K562 (cell line): ENCODE data around the gene CXCL1. TPM values are rescaled to one million over a fixed set of nuclear protein-coding genes. Genes with fewer than 3 reads are reported as not detected.

Source experiments
- ATAC-seq: fragments of 200-7000 bp; cut with Tn5 transposase; 3 replicates; pipeline ENCODE4 v1.9.1; 2020; ENCODE audit warnings: moderate library complexity
- BruUV-seq: library from RNA; stranded (reverse); fragments of 400-500 nt; replicated peaks from 2 replicates; lab custom pipeline; 2021; lab: Mats Ljungman, UMichigan
- CTCF ChIA-PET: fragments of 300-600 bp; formaldehyde crosslinking; extraction: SDS; loops from one replicate; lab custom pipeline; 2021; ENCODE audit warnings: low intra/inter-chr PET ratio; lab: Yijun Ruan, JAX
- POLR2A ChIA-PET: fragments of 300-600, 350-650 bp; sonication (Branson Sonifier 250); formaldehyde crosslinking; extraction: SDS; loops from one replicate; lab custom pipeline; 2021; ENCODE audit warnings: antibody characterized with exemption, inconsistent platforms; lab: Yijun Ruan, JAX
- DNase-seq, 4 experiments: peaks; one replicate each; pipeline versions ENCODE4 v3.0.0 to v3.0.0-alpha.2; 2011 to 2018; ENCODE audit warnings: low spot score in 3 of 4, mixed read lengths in 3 of 4; ENCODE audit errors: extremely low read depth in 1 of 4
- FAIRE-seq: peaks from 2 replicates; lab custom pipeline; 2011; peaks lifted over from hg19 to GRCh38; lab: Jason Lieb, UNC
- H2AFZ ChIP-seq: 2 replicates; pipeline ENCODE4 v1.6.0; 2011; ENCODE audit warnings: low read depth, low read length, control low read depth, inconsistent platforms
- H3K27ac ChIP-seq: fragments of 200-600 bp; 3 replicates; pipeline ENCODE4 v1.8.0; 2011; ENCODE audit warnings: low read depth, mild to moderate bottlenecking, control low read depth, inconsistent platforms, low read length, moderate library complexity, mixed read lengths; ENCODE audit errors: extremely low read depth
- H3K27me3 ChIP-seq, 2 experiments: fragments of 300-600 bp in 1 of 2; 2 replicates in 1 of 2; 3 replicates in 1 of 2; pipeline versions ENCODE4 v1.6.0 to v1.8.0; 2011; ENCODE audit warnings: inconsistent platforms in 2 of 2, low read length in 2 of 2, mild to moderate bottlenecking in 1 of 2, mixed read lengths in 1 of 2, moderate library complexity in 1 of 2; ENCODE audit not compliant: control insufficient read depth in 2 of 2, insufficient read depth in 2 of 2
- H3K36me3 ChIP-seq: fragments of 300-600 bp; 3 replicates; pipeline ENCODE4 v1.8.0; 2011; ENCODE audit warnings: mild to moderate bottlenecking, low read length, inconsistent platforms; ENCODE audit not compliant: control insufficient read depth, insufficient read depth
- H3K4me1 ChIP-seq, 2 experiments: fragments of 200-600 bp in 1 of 2; replicated peaks in 1 of 2; 2 replicates in 1 of 2; 3 replicates in 1 of 2; pipeline versions ENCODE4 v1.5.1 to v1.8.0; 2011; ENCODE audit warnings: inconsistent platforms in 2 of 2, low read length in 2 of 2, mild to moderate bottlenecking in 1 of 2, mixed read lengths in 1 of 2, moderate library complexity in 1 of 2; ENCODE audit not compliant: control insufficient read depth in 2 of 2, insufficient read depth in 2 of 2
- H3K4me2 ChIP-seq: 2 replicates; pipeline ENCODE4 v1.6.1; 2011; ENCODE audit warnings: low read length, control low read depth, inconsistent platforms, mixed read lengths; ENCODE audit not compliant: insufficient read depth
- H3K4me3 ChIP-seq: fragments of 200-600 bp; sonication (generic), shearing (Covaris generic); 2 replicates; pipeline ENCODE4 v1.5.1; 2016; ENCODE audit warnings: control low read depth, inconsistent platforms
- H3K79me2 ChIP-seq: fragments of 200-600 bp; 3 replicates; pipeline ENCODE4 v1.8.0; 2011; ENCODE audit warnings: low read length, inconsistent platforms; ENCODE audit not compliant: control insufficient read depth, insufficient read depth
- H3K9ac ChIP-seq, 2 experiments: 2 replicates each; pipeline versions ENCODE4 v1.6.0 to v1.6.1; 2011; ENCODE audit warnings: low read depth in 2 of 2, low read length in 2 of 2, control low read depth in 1 of 2, inconsistent platforms in 1 of 2, mild to moderate bottlenecking in 1 of 2, mixed read lengths in 1 of 2; ENCODE audit not compliant: insufficient read depth in 1 of 2
- H3K9me1 ChIP-seq: one replicate; pipeline ENCODE4 v1.6.0; 2011; ENCODE audit warnings: inconsistent platforms, mild to moderate bottlenecking, low read length, moderate library complexity; ENCODE audit not compliant: control insufficient read depth, insufficient read depth
- H3K9me3 ChIP-seq: replicated peaks from 2 replicates; pipeline ENCODE4 v1.5.1; 2011; ENCODE audit warnings: low read depth, low read length, inconsistent platforms; ENCODE audit not compliant: control insufficient read depth, insufficient read depth
- H4K20me1 ChIP-seq: replicated peaks from 2 replicates; pipeline ENCODE4 v1.6.1; 2011; ENCODE audit warnings: low read length, inconsistent platforms, mixed read lengths; ENCODE audit not compliant: control insufficient read depth, insufficient read depth
- ARHGAP35 ChIP-seq: fragments of 450-650 bp; IDR thresholded peaks from 2 replicates; pipeline ENCODE4 v1.6.1; 2018; ENCODE audit not compliant: partially characterized antibody
- ATF1 ChIP-seq, 2 experiments: fragments of 450-650 bp in 1 of 2; IDR thresholded peaks; 2 replicates each; pipeline ENCODE4 v1.6.1; 2016; ENCODE audit warnings: missing compliant biosample characterization in 1 of 2, missing genetic modification characterization in 1 of 2
- C11orf30 ChIP-seq: fragments of 450-650 bp; IDR thresholded peaks from 2 replicates; pipeline ENCODE4 v1.6.1; 2016; ENCODE audit warnings: low read depth, mild to moderate bottlenecking
- KDM5B ChIP-seq: fragments of 200-600 bp; sonication (generic); IDR thresholded peaks from 2 replicates; pipeline ENCODE4 v1.6.1; 2012; ENCODE audit warnings: low read depth, mild to moderate bottlenecking, moderate library complexity, low read length, control low read depth, inconsistent platforms; ENCODE audit not compliant: insufficient replicate concordance
- MTA2 ChIP-seq: fragments of 450-650 bp; IDR thresholded peaks from 2 replicates; pipeline ENCODE4 v1.6.1; 2016; ENCODE audit warnings: low read depth
- NCOA6 ChIP-seq: fragments of 450-650 bp; IDR thresholded peaks from 2 replicates; pipeline ENCODE4 v1.6.1; 2017; ENCODE audit warnings: mild to moderate bottlenecking
- SMAD1 ChIP-seq: fragments of 150-350 bp; IDR thresholded peaks from 2 replicates; pipeline ENCODE4 v1.6.1; 2014; ENCODE audit warnings: low read length, low read depth; ENCODE audit not compliant: partially characterized antibody
- TFAP4 ChIP-seq: sonication (generic); formaldehyde crosslinking; IDR thresholded peaks from 2 replicates; pipeline ENCODE4 v1.8.0; 2022; ENCODE audit warnings: missing genetic modification reagents, mild to moderate bottlenecking, moderate library complexity, borderline replicate concordance
- ZNF146 ChIP-seq: IDR thresholded peaks from one replicate; pipeline ENCODE4 v1.6.1; 2018; ENCODE audit warnings: missing compliant biosample characterization; ENCODE audit not compliant: unreplicated experiment
- ZNF316 ChIP-seq: fragments of 450-650 bp; IDR thresholded peaks from 2 replicates; pipeline ENCODE4 v1.6.1; 2016
- ZNF384 ChIP-seq: IDR thresholded peaks from 2 replicates; pipeline ENCODE4 v1.6.1; 2012; ENCODE audit warnings: low read depth, low read length, improper control_type of control experiment
- ZNF518B ChIP-seq: fragments of 250-450 bp; sonication (Bioruptor Pico); IDR thresholded peaks from 2 replicates; pipeline ENCODE4 v1.5.0; 2021; ENCODE audit warnings: mild to moderate bottlenecking, moderate library complexity
- ZZZ3 ChIP-seq: fragments of 450-650 bp; IDR thresholded peaks from 2 replicates; pipeline ENCODE4 v1.6.1; 2016; ENCODE audit warnings: antibody characterized with exemption, mild to moderate bottlenecking, moderate library complexity
- WGBS: fragments of 100-300 bp; shearing (Covaris generic); methylation state at CpG from one replicate; pipeline ENCODE4 v1.1.6; 2016; ENCODE audit warnings: low coverage, mixed read lengths; ENCODE audit not compliant: insufficient coverage; ENCODE audit errors: missing lambda C conversion rate; 5-methylcytosine and 5-hydroxymethylcytosine counted together
- in situ Hi-C: fragments of 300-500 bp; cut with MboI; formaldehyde crosslinking; loops from 4 replicates; pipeline ENCODE4 v1.15.0; 2018; ENCODE audit warnings: inconsistent platforms, mixed read lengths
- intact Hi-C: fragments of 100-400 bp; cut with micrococcal nuclease; formaldehyde crosslinking; loops from 2 replicates; pipeline ENCODE4 v1.14.2; 2022
- polyA plus RNA-seq, 8 experiments: library from polyadenylated mRNA; depleted of rRNA in 4 of 8; stranded (reverse) in 5 of 8; unstranded in 3 of 8; fragments of >200 nt; fragmentation: Nextera tagmentation in 2 of 8; fragmentation: Illumina TruSeq in 1 of 8; extraction: Ambion mirVana in 2 of 8; extraction: Trizol in 1 of 8; gene quantifications; 2 replicates each; pipeline versions ENCODE4 v1.2.1 to v1.2.3, GENCODE V29; 2011 to 2014; ENCODE audit warnings: inconsistent platforms in 1 of 8, missing spikeins in 1 of 8
- total RNA-seq, 7 experiments: library from RNA; depleted of rRNA in 6 of 7; stranded (reverse); fragments of >200 nt in 6 of 7; fragmentation: Illumina TruSeq in 2 of 7; extraction: Trizol in 2 of 7; gene quantifications; 2 replicates each; pipeline versions ENCODE4 v1.2.1 to v1.2.3, GENCODE V29; 2011 to 2021; ENCODE audit warnings: low replicate concordance in 1 of 7

The CXCL1 gene
- total and polyA plus RNA-seq, 9 of the 15 experiments (the other 6 are each of a cell fraction or from before 2014, with no cell fraction given): 0.07 to 2.2 (median 0.32) TPM; not detected in 3

- Histone ChIP-seq H3K9me1 (no peaks in the 10 kb centered on the region), H3K27me3 (no peaks in the 10 kb centered on the region), H3K4me2 (no peak overlapping the region), H3K4me3 (no peak overlapping the region), H2AFZ (no peak overlapping the region), H3K9me3 (no peaks in the 10 kb centered on the region), H4K20me1 (no peaks in the 10 kb centered on the region), H3K79me2 (no peaks in the 10 kb centered on the region), H3K36me3 (no peaks in the 10 kb centered on the region), H3K4me1 (no peaks in the 10 kb centered on the region; a peak in 1 of 5 replicates), H3K9ac (no peak overlapping the region), H3K27ac (no peak overlapping the region)
- no peak for FAIRE-seq
- intact Hi-C loops: no loop called here
- in situ Hi-C loops: no loop called here
- no peak for DNase-seq
- no peak for TF ChIP-seq ZNF146
- TF ChIP-seq C11orf30: peak; percentile 22; the same call in 1 of the 2 replicates
- peak; percentile 66 for TF ChIP-seq ZNF316
- no peak for TF ChIP-seq ZZZ3
- ATAC-seq: no peak
- POLR2A ChIA-PET: interaction anchor here (1.8 kb wide), 1 partner anchor 8 kb away, joined by 3 read pairs; the partner anchor contains the start of gene CXCL1
- BruUV-seq: no TSS peak
- WGBS: 21% methylated on average over 3 of the region's 3 CpGs
- CTCF ChIA-PET: no interaction called here
Measured at GRCh38 chr4:73860917-73861316, 8.3 kb upstream of the CXCL1 start.

- 43% methylated on average over 1 of the region's 1 CpG for WGBS
- Histone ChIP-seq H3K27me3 (no peaks in the 10 kb centered on the region), H2AFZ (no peak overlapping the region), H3K79me2 (no peaks in the 10 kb centered on the region), H3K9me3 (no peaks in the 10 kb centered on the region), H3K9ac (no peak overlapping the region), H3K4me3 (no peak overlapping the region), H3K27ac (no peak overlapping the region), H3K9me1 (no peaks in the 10 kb centered on the region), H3K4me1 (no peaks in the 10 kb centered on the region; a peak in 1 of 5 replicates), H3K4me2 (no peak overlapping the region), H4K20me1 (no peaks in the 10 kb centered on the region), H3K36me3 (no peaks in the 10 kb centered on the region)
- no peak for DNase-seq
- POLR2A ChIA-PET: interaction anchor here (1.0 kb wide), 1 partner anchor 16 kb away, joined by 3 read pairs; no protein-coding TSS in a partner anchor
- no peak for FAIRE-seq
- BruUV-seq: no TSS peak
- intact Hi-C loops: no loop called here
- in situ Hi-C loops: no loop called here
- CTCF ChIA-PET: no interaction called here
- no peak for ATAC-seq
- TF ChIP-seq KDM5B (no peak), ZNF384 (no peak), MTA2 (no peak), ARHGAP35 (no peak), NCOA6 (no peak), TFAP4 (CRISPR knock-in tag) (no peak), ATF1 (CRISPR knock-in tag; IDR thresholded peaks at IDR 0.05) (no peak), ATF1 (tag; IDR thresholded peaks at IDR 0.05) (no peak), SMAD1 (no peak), ZNF518B (CRISPR knock-in tag) (no peak)
Measured at GRCh38 chr4:73862322-73862721, 6.9 kb upstream of the CXCL1 start.
